Body of pancreas (tissue), 4 donors: ENCODE data around the gene PARVG. TPM values are rescaled to one million over a fixed set of nuclear protein-coding genes. Genes with fewer than 3 reads are reported as not detected.

ENCODE experiments used
- ATAC-seq: fragments of 150-250 bp; one replicate; pipeline ENCODE4 v1.9.1; 2016
- DNase-seq, 4 donors: peaks; one replicate each; pipeline ENCODE4 v3.0.0-alpha.2; 2019
- H3K27ac ChIP-seq, 4 donors: fragments of 200-600 bp; sonication (generic); 1 replicate in 3 of 4; 2 replicates in 1 of 4; pipeline versions ENCODE4 v1.5.1 to v1.6.1; 2016 to 2019; ENCODE audit warnings: mild to moderate bottlenecking in 1 of 4, mixed read lengths in 1 of 4, moderate library complexity in 1 of 4
- H3K27me3 ChIP-seq, 2 donors: fragments of 200-600 bp; sonication (generic); one replicate each; pipeline ENCODE4 v1.6.0; 2016; ENCODE audit warnings: mild to moderate bottlenecking in 1 of 2
- H3K36me3 ChIP-seq, 2 donors: fragments of 200-600 bp; sonication (generic); replicated peaks in 1 of 2; 2 replicates each; pipeline ENCODE4 v1.5.1; 2016; ENCODE audit warnings: low read depth in 2 of 2; ENCODE audit not compliant: insufficient read depth in 1 of 2
- H3K4me1 ChIP-seq: fragments of 200-600 bp; sonication (generic); one replicate; pipeline ENCODE4 v1.6.0; 2016
- H3K4me3 ChIP-seq, 2 donors: fragments of 200-600 bp; sonication (generic); 1 replicate in 1 of 2; 2 replicates in 1 of 2; pipeline ENCODE4 v1.5.1; 2016 to 2019
- H3K9me3 ChIP-seq, 3 donors: fragments of 200-600 bp; sonication (generic); 1 replicate in 2 of 3; 2 replicates in 1 of 3; pipeline ENCODE4 v1.5.1; 2016
- CTCF ChIP-seq, 7 experiments: fragments of 450-650 bp in 4 of 7; fragments of 200-600 bp in 3 of 7; sonication (generic) in 3 of 7; IDR thresholded peaks; one replicate each; pipeline ENCODE4 v1.5.1; 2016 to 2019; ENCODE audit warnings: antibody characterized with exemption in 7 of 7
- POLR2A ChIP-seq, 3 donors: fragments of 450-650 bp; IDR thresholded peaks; one replicate each; pipeline ENCODE4 v1.6.1; 2016; ENCODE audit warnings: antibody characterized with exemption in 3 of 3, mild to moderate bottlenecking in 2 of 3
- WGBS, 2 donors: methylation state at CpG; one replicate each; pipeline ENCODE4 v1.1.5; 2017; 5-methylcytosine and 5-hydroxymethylcytosine counted together
- intact Hi-C: fragments of 100-400 bp; cut with DNase I; formaldehyde crosslinking; loops from one replicate; pipeline ENCODE4 v1.15.1; 2023
- total RNA-seq, 2 donors: library from RNA; depleted of rRNA; stranded (reverse); fragments of >200 nt; gene quantifications; one replicate each; pipeline ENCODE4 v1.1.0, GENCODE V29; 2016

Gene PARVG
- total RNA-seq, 2 donors from 2014 or later, result 8.8 to 13.2 TPM

- Histone ChIP-seq H3K27ac (no peak overlapping the region), H3K9me3 (no peaks in the 10 kb centered on the region), H3K4me1 (no peaks in the 10 kb centered on the region), H3K36me3 (no peaks in the 10 kb centered on the region), H3K27me3 (no peaks in the 10 kb centered on the region), H3K4me3 (no peak overlapping the region)
- WGBS, 2 donors, result 75 to 83% methylated on average over 2 to 3 of the region's 3 CpGs
- DNase-seq (no peak), ATAC-seq (no peak)
- intact Hi-C loops, result no loop called here
- no peak for TF ChIP-seq CTCF (IDR thresholded peaks at IDR 0.05)
- TF ChIP-seq POLR2A (IDR thresholded peaks at IDR 0.05), result no peak
Measured at GRCh38 chr22:44214187-44214586, 33.5 kb downstream of the PARVG start.

GRCh38 chr22:44214764-44215163 lies 34.0 kb downstream of the PARVG start:
- no peaks in the 10 kb centered on the region for H3K9me3 ChIP-seq
- no peak overlapping the region for H3K4me3 ChIP-seq
- H3K4me1 ChIP-seq, result no peaks in the 10 kb centered on the region
- no peaks in the 10 kb centered on the region for H3K36me3 ChIP-seq
- WGBS, 2 donors, result 66 to 69% methylated on average over 5 to 6 of the region's 6 CpGs
- TF ChIP-seq CTCF (IDR thresholded peaks at IDR 0.05) (no peak), POLR2A (IDR thresholded peaks at IDR 0.05) (no peak)
- intact Hi-C loops, result no loop called here
- ATAC-seq, result no peak
- no peaks in the 10 kb centered on the region for H3K27me3 ChIP-seq
- DNase-seq, result no peak
- H3K27ac ChIP-seq, result no peak overlapping the region

GRCh38 chr22:44215287-44215686 lies 34.6 kb downstream of the PARVG start:
- WGBS, 2 donors, result 77 to 82% methylated on average over 4 of the region's 4 CpGs
- no peaks in the 10 kb centered on the region for H3K27me3 ChIP-seq
- no peaks in the 10 kb centered on the region for H3K9me3 ChIP-seq
- H3K4me3 ChIP-seq, result no peak overlapping the region
- no peaks in the 10 kb centered on the region for H3K4me1 ChIP-seq
- H3K27ac ChIP-seq, result no peak overlapping the region
- intact Hi-C loops, result no loop called here
- no peak for TF ChIP-seq CTCF (IDR thresholded peaks at IDR 0.05)
- no peak for ATAC-seq
- DNase-seq, result no peak
- H3K36me3 ChIP-seq, result no peaks in the 10 kb centered on the region

GRCh38 chr22:44217346-44217745 lies 36.6 kb downstream of the PARVG start:
- WGBS, 2 donors, result 59 to 64% methylated on average over 7 of the region's 7 CpGs
- DNase-seq, result no peak
- no peak overlapping the region for H3K4me3 ChIP-seq
- no peaks in the 10 kb centered on the region for H3K4me1 ChIP-seq
- H3K27ac ChIP-seq, result no peak overlapping the region
- no peaks in the 10 kb centered on the region for H3K27me3 ChIP-seq
- no peaks in the 10 kb centered on the region for H3K36me3 ChIP-seq
- H3K9me3 ChIP-seq, result no peaks in the 10 kb centered on the region
- ATAC-seq, result no peak
- no peak for TF ChIP-seq CTCF (IDR thresholded peaks at IDR 0.05)
- no peak for TF ChIP-seq POLR2A (IDR thresholded peaks at IDR 0.05)
- intact Hi-C loops, result no loop called here

GRCh38 chr22:44218071-44218470 lies 37.3 kb downstream of the PARVG start:
- no peaks in the 10 kb centered on the region for H3K36me3 ChIP-seq
- no peak for ATAC-seq
- H3K9me3 ChIP-seq, result no peaks in the 10 kb centered on the region
- no peaks in the 10 kb centered on the region for H3K27me3 ChIP-seq
- H3K4me3 ChIP-seq, result no peak overlapping the region
- intact Hi-C loops, result no loop called here
- DNase-seq, result no peak
- TF ChIP-seq CTCF (IDR thresholded peaks at IDR 0.05), result no peak
- no peak for TF ChIP-seq POLR2A (IDR thresholded peaks at IDR 0.05)
- no peaks in the 10 kb centered on the region for H3K4me1 ChIP-seq
- 73 to 85% methylated on average over 5 to 6 of the region's 6 CpGs for WGBS, 2 donors
- H3K27ac ChIP-seq, result no peak overlapping the region
